Activated CD4-positive, alpha-beta T cell treated with anti-CD3 and anti-CD28 coated beads, Interleukin-2, Interleukin-6, amounts not matched to agents 100 ng/mL and 50 ng/mL, durations not matched to agents 16 hours and 8 hours (primary cell): ENCODE measurements around the gene KRTAP2-3.

ENCODE experiments used
- DNase-seq: peaks from one replicate; pipeline ENCODE4 v3.0.0-alpha.2; 2020

Gene KRTAP2-3

GRCh38 chr17:41026715-41027471, 33.0 kb downstream of the KRTAP2-3 start, which contains the start of gene KRTAP1-5:
Gene KRTAP1-5, minus strand, starts transcription at chr17:41027208. Its CDS starts 53 bp downstream, at chr17:41027155.
- no peak for DNase-seq

- DNase-seq, result no peak
Observed at GRCh38 chr17:41024697-41025096, 35.2 kb downstream of the KRTAP2-3 start.

GRCh38 chr17:41020336-41020735, 39.6 kb downstream of the KRTAP2-3 start:
- no peak for DNase-seq

GRCh38 chr17:41019415-41019814, 40.5 kb downstream of the KRTAP2-3 start:
- DNase-seq, result no peak

- DNase-seq, result no peak
Observed at GRCh38 chr17:41018541-41018940, 41.4 kb downstream of the KRTAP2-3 start.

GRCh38 chr17:41016578-41017215, 43.2 kb downstream of the KRTAP2-3 start:
- DNase-seq, result no peak

- no peak for DNase-seq
Observed at GRCh38 chr17:41015454-41015853, 44.5 kb downstream of the KRTAP2-3 start.

- no peak for DNase-seq
Observed at GRCh38 chr17:41013606-41014005, 46.3 kb downstream of the KRTAP2-3 start.

- no peak for DNase-seq
Observed at GRCh38 chr17:41013181-41013580, 46.7 kb downstream of the KRTAP2-3 start.

GRCh38 chr17:41012326-41013120, 47.4 kb downstream of the KRTAP2-3 start:
- DNase-seq, result no peak

- DNase-seq, result no peak
Observed at GRCh38 chr17:41010441-41010840, 49.5 kb downstream of the KRTAP2-3 start.

- DNase-seq, result no peak
Observed at GRCh38 chr17:41009936-41010335, 50.0 kb downstream of the KRTAP2-3 start.

- no peak for DNase-seq
Observed at GRCh38 chr17:41009301-41009760, 50.6 kb downstream of the KRTAP2-3 start.
